Activated B cell treated with CpG ODN at 0.5 μM for 24 hours (primary cell): ENCODE measurements around the gene DLX4. TPM values are rescaled to one million over a fixed set of nuclear protein-coding genes. Genes with fewer than 3 reads are reported as not detected.

Experiments
- ATAC-seq: fragments of 200-7000 bp; cut with Tn5 transposase; one replicate; pipeline ENCODE4 v1.10.0; 2021; ENCODE audit warnings: low read depth, mild to moderate bottlenecking, moderate library complexity
- CTCF ChIA-PET: fragments of 350-600 bp; sonication (Branson Sonifier 250); formaldehyde crosslinking; loops from one replicate; lab custom pipeline; 2021; ENCODE audit warnings: antibody characterized with exemption; lab: Charles Lee
- POLR2A ChIA-PET: fragments of 350-600 bp; sonication (Branson Sonifier 250); formaldehyde crosslinking; loops from one replicate; lab custom pipeline; 2021; ENCODE audit warnings: antibody characterized with exemption; lab: Charles Lee
- DNase-seq: peaks from one replicate; pipeline ENCODE4 v3.0.0; 2022
- H3K27ac Mint-ChIP-seq: one replicate; pipeline ENCODE4 v1.8.0; 2020; ENCODE audit warnings: mixed read lengths
- H3K27me3 Mint-ChIP-seq: one replicate; pipeline ENCODE4 v1.8.0; 2021; ENCODE audit warnings: mixed read lengths
- H3K36me3 Mint-ChIP-seq: one replicate; pipeline ENCODE4 v1.8.0; 2021; ENCODE audit warnings: low read depth, mixed read lengths
- H3K4me1 Mint-ChIP-seq: one replicate; pipeline ENCODE4 v1.8.0; 2021; ENCODE audit warnings: mixed read lengths
- H3K4me3 Mint-ChIP-seq: one replicate; pipeline ENCODE4 v1.8.0; 2020; ENCODE audit warnings: mild to moderate bottlenecking, mixed read lengths
- H3K9me3 Mint-ChIP-seq: one replicate; pipeline ENCODE4 v1.8.0; 2020; ENCODE audit warnings: mixed read lengths
- intact Hi-C: fragments of 100-400 bp; cut with micrococcal nuclease; formaldehyde crosslinking; loops from one replicate; pipeline ENCODE4 v1.15.1; 2024
- total RNA-seq: library from RNA; stranded (reverse); gene quantifications from 2 replicates; pipeline ENCODE4 v1.2.3, GENCODE V29; 2022
- TF ChIP-seq, protein P1 (sequence below): fragments of 200-600 bp; IDR thresholded peaks from one replicate; pipeline ENCODE4 v1.8.0; 2022; ENCODE audit warnings: antibody characterized with exemption, mild to moderate bottlenecking

DLX4 gene
- total RNA-seq, 1 donor from 2014 or later: 0.42 TPM

DNA sequence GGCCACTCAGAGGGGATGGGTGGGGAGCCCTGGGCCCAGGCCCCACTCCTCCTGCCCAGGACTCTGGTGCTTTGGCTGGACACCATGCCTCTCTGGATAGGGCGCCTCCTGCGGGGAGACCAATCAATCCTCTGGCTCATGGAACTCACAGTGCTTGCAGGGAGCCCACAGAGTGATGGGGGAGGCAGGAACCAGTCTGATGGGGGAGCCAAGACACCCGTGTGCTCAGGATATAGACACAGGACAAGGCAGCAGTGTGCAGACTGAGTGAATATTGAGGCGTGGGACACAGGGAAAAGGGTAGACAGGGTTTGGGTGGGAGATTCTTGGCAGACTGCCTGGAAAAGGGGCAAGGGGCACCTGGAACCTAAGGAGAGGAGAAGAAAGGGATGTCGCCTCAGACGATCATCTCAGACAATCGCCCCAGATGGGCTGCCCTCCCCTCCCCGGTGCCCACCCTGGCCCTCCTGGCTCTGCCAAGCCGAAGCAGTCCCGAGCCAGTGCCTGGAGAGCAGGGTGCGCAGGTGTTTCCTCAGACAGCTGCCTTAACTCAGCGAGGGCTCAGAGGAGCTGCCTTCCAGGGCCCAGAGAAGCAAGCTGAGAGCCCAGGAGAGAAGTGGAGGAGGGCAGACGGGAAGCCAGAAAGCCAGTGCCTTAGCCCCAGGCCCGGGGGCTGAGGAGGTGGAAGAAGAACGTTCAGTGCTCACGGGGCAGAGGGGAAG, 37.4 kb upstream of the DLX4 start:
- ATAC-seq (no peak), DNase-seq (no peak)
- ChIA-PET POLR2A (no interaction called here), CTCF (no interaction called here)
- no peaks in the 10 kb centered on the region for H3K4me1 Mint-ChIP-seq
- H3K27ac Mint-ChIP-seq: no peak overlapping the region
- peaks cover 38% of the 10 kb centered on the region for H3K27me3 Mint-ChIP-seq
- no peaks in the 10 kb centered on the region for H3K36me3 Mint-ChIP-seq
- no peak overlapping the region for H3K4me3 Mint-ChIP-seq
- no peaks in the 10 kb centered on the region for H3K9me3 Mint-ChIP-seq
- intact Hi-C loops: no loop called here
- TF ChIP-seq, protein P1, sequence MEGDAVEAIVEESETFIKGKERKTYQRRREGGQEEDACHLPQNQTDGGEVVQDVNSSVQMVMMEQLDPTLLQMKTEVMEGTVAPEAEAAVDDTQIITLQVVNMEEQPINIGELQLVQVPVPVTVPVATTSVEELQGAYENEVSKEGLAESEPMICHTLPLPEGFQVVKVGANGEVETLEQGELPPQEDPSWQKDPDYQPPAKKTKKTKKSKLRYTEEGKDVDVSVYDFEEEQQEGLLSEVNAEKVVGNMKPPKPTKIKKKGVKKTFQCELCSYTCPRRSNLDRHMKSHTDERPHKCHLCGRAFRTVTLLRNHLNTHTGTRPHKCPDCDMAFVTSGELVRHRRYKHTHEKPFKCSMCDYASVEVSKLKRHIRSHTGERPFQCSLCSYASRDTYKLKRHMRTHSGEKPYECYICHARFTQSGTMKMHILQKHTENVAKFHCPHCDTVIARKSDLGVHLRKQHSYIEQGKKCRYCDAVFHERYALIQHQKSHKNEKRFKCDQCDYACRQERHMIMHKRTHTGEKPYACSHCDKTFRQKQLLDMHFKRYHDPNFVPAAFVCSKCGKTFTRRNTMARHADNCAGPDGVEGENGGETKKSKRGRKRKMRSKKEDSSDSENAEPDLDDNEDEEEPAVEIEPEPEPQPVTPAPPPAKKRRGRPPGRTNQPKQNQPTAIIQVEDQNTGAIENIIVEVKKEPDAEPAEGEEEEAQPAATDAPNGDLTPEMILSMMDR: no peak

DNA sequence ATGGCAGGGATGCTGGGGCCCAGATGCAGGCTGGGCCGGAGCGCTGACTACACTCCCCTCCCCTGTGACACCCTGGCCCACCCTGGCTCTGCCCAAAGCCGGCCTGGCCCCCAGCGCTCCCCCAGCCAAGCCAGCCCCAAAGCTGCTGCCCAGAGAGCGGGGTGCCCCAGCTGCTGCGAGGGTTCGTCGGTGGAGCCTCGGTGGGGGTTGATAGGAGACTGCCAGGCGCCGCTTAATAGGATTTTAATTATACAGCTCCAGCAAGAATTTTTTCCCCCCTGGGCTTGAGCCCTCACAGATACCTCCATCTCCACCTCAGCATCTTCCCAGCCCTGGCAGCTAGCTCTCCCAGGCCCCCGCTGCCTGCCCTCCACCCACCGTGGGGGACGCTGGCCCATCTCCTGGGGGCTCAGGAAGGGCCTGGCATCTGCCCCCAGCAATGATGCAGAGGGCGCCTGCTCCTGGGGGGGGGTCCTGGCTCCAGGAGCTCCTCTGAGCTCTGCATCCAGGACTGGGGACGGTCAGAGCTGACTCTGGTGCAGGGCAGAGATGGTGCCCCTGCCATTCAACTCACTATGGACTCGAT, 36.8 kb upstream of the DLX4 start:
- Mint-ChIP-seq H3K27me3 (peaks cover 38% of the 10 kb centered on the region), H3K27ac (no peak overlapping the region), H3K9me3 (no peaks in the 10 kb centered on the region), H3K4me1 (no peaks in the 10 kb centered on the region), H3K36me3 (no peaks in the 10 kb centered on the region), H3K4me3 (no peak overlapping the region)
- ATAC-seq: no peak
- TF ChIP-seq, protein P1: no peak
- no peak for DNase-seq
- CTCF ChIA-PET: interaction anchor here (0.7 kb wide), 1 partner anchor 65 kb away, joined by 3 read pairs; no protein-coding TSS in a partner anchor
- POLR2A ChIA-PET: no interaction called here
- intact Hi-C loops: no loop called here

DNA sequence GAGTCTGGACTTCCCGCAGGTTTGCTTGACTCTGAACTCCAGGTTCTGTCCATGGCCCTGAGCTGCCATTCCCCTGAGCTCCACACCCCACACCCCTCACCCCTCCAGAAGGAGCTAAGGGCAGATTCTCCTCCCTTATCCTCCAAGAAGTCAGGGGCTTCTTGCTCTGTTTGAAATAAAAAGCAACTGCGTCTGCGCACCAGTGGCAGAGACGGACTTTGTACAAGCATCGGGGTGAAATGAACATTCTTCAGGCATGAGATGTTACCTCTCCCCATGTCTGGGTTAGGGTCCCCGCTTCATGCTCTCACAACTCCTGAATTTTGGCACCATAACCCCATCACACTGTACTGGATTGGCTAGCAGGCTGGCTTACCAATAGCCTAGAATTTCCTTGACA, 36.1 kb upstream of the DLX4 start:
- intact Hi-C loops: no loop called here
- no peaks in the 10 kb centered on the region for H3K36me3 Mint-ChIP-seq
- ChIA-PET CTCF (interaction anchor here (0.7 kb wide), 1 partner anchor 64 kb away, joined by 3 read pairs; no protein-coding TSS in a partner anchor), POLR2A (no interaction called here)
- no peak for DNase-seq
- no peaks in the 10 kb centered on the region for H3K9me3 Mint-ChIP-seq
- no peak overlapping the region for H3K4me3 Mint-ChIP-seq
- H3K27me3 Mint-ChIP-seq: peaks cover 36% of the 10 kb centered on the region
- H3K27ac Mint-ChIP-seq: no peak overlapping the region
- no peak for ATAC-seq
- no peaks in the 10 kb centered on the region for H3K4me1 Mint-ChIP-seq
- TF ChIP-seq, protein P1: no peak

GRCh38 chr17:49935526-49936210, 33.3 kb upstream of the DLX4 start:
- peaks cover 24% of the 10 kb centered on the region for H3K27me3 Mint-ChIP-seq
- ChIA-PET CTCF (no interaction called here), POLR2A (no interaction called here)
- no peaks in the 10 kb centered on the region for H3K36me3 Mint-ChIP-seq
- H3K9me3 Mint-ChIP-seq: no peaks in the 10 kb centered on the region
- DNase-seq (no peak), ATAC-seq (no peak)
- no peak overlapping the region for H3K4me3 Mint-ChIP-seq
- TF ChIP-seq, protein P1: no peak
- intact Hi-C loops: no loop called here
- H3K4me1 Mint-ChIP-seq: no peaks in the 10 kb centered on the region
- H3K27ac Mint-ChIP-seq: no peak overlapping the region

DNA sequence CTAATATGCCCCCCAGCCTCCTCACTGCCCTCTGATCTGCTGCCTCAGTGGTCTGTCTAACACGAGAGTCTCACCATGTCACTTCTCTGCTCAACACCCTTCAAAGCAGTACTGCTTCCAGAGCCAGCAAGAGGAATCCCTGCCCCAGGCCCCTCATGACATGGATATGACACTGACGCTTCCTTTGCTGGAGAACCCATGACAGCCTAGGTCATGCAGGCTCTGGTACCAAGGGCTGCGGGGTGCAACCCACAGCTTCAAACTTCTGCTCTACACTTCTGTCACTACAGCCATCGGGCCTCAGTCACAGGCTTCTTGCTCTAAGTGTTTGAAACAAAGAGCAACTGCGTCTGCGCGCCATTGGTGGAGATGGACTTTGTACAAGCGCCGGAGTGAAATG, 32.6 kb upstream of the DLX4 start:
- Mint-ChIP-seq H3K9me3 (no peaks in the 10 kb centered on the region), H3K27me3 (peaks cover 21% of the 10 kb centered on the region), H3K4me1 (no peaks in the 10 kb centered on the region), H3K27ac (no peak overlapping the region), H3K36me3 (no peaks in the 10 kb centered on the region), H3K4me3 (no peak overlapping the region)
- intact Hi-C loops: no loop called here
- ATAC-seq: no peak
- ChIA-PET CTCF (no interaction called here), POLR2A (no interaction called here)
- DNase-seq: no peak
- TF ChIP-seq, protein P1: no peak
